ENCODE data around the gene CYP27A1. TPM values are rescaled to one million over a fixed set of nuclear protein-coding genes. Genes with fewer than 3 reads are reported as not detected.

Gene CYP27A1
- total and polyA plus RNA-seq, 2 of the 4 experiments (the other 2 are of a cell fraction): 5.2 to 5.3 TPM

DNA sequence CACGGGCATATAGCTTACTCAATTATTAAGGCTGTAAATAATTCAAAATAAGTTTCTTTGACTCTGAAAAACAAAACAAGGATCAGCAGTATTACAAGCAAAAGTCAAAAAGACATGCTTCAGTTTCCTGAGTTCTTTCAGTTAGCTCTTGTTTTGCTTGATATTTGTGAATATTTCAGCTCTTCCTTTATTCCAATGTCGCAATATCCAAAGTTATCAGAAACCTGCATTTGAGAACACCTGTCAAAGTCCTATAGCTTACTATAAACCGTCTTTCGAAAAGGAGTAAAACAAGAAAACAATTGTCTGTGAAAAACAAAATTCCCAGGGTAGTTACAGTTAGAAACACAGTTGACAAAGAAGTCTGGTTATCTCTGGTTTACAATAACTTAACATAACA, 14.7 kb downstream of the CYP27A1 start:
- no peak overlapping the region for H4K5ac ChIP-seq (ENCODE audit: low read depth, low read length)
- H2BK120ac ChIP-seq (ENCODE audit: low read depth, low read length): no peak overlapping the region
- in situ Hi-C loops (cut with MboI; ENCODE audit: low sequenced_read_pairs): no loop called here
- H3K4me1 ChIP-seq (ENCODE audit: control insufficient read depth, insufficient read depth, low read length): no peaks in the 10 kb centered on the region
- no peak overlapping the region for H3K4me2 ChIP-seq (ENCODE audit: low read depth, low read length)
- H2BK15ac ChIP-seq (ENCODE audit: low read depth, low read length): no peak overlapping the region
- no peak overlapping the region for H4K8ac ChIP-seq (ENCODE audit: low read depth in 2 of 2, low read length in 2 of 2)
- no peak overlapping the region for H2BK5ac ChIP-seq (ENCODE audit: low read depth, low read length, poor library complexity, severe bottlenecking)
- no peaks in the 10 kb centered on the region for H3K9me1 ChIP-seq (ENCODE audit: insufficient read depth, low read length)
- H2AK9ac ChIP-seq (replicated peaks; ENCODE audit: low read depth, low read length, poor library complexity): no peak overlapping the region
- H3K27ac ChIP-seq (ENCODE audit: insufficient read depth, low read length): no peak overlapping the region
- ChIA-PET CTCF (interaction anchor here (1.1 kb wide), 1 partner anchor 60 kb away, joined by 3 read pairs; no protein-coding TSS in a partner anchor), POLR2A (ENCODE audit: unreplicated experiment) (no interaction called here)
- no peak overlapping the region for H3K14ac ChIP-seq (replicated peaks; ENCODE audit: low read depth, low read length)
- H3K79me1 ChIP-seq (ENCODE audit: low read depth in 1 of 2, low read length in 2 of 2): no peaks in the 10 kb centered on the region
- H3K18ac ChIP-seq (ENCODE audit: low read depth, low read length): no peak overlapping the region
- H3K4ac ChIP-seq (ENCODE audit: low read depth, low read length): no peak overlapping the region
- H3K9ac ChIP-seq (ENCODE audit: low read depth, low read length): no peak overlapping the region
- no peak overlapping the region for H4K91ac ChIP-seq (ENCODE audit: insufficient read depth, low read depth, low read length)
- no peaks in the 10 kb centered on the region for H3K36me3 ChIP-seq (ENCODE audit: control insufficient read depth, insufficient read depth, low read length)
- no peaks in the 10 kb centered on the region for H4K20me1 ChIP-seq (ENCODE audit: insufficient read depth, low read length)
- H3K27me3 ChIP-seq (ENCODE audit: control insufficient read depth, insufficient read depth, low read length): peaks cover 2% of the 10 kb centered on the region
- TF ChIP-seq CEBPB (IDR thresholded peaks at IDR 0.05; ENCODE audit: low read depth, low read length): peak; percentile 65
- TF ChIP-seq MAFK (IDR thresholded peaks at IDR 0.05; ENCODE audit: low read depth, low read length): no peak
- H2BK20ac ChIP-seq (ENCODE audit: low read depth, low read length): no peak overlapping the region
- intact Hi-C loops (cut with micrococcal nuclease): no loop called here
- no peak for ATAC-seq (ENCODE audit: low read depth)
- no TSS peak for BruUV-seq (replicated peaks)
- no peak overlapping the region for H3K23ac ChIP-seq (ENCODE audit: low read depth, low read length)
- dilution Hi-C loops (cut with HindIII; ENCODE audit: low sequenced_read_pairs, unreplicated experiment): no loop called here
- no peak overlapping the region for H3K56ac ChIP-seq (ENCODE audit: extremely low read depth, insufficient read depth, low read length)
- WGBS, 2 experiments (ENCODE audit: extremely low coverage in 2 of 2, insufficient read length in 1 of 2): no CpG with 5 or more reads among the region's 4 CpGs
- no peak overlapping the region for H3K4me3 ChIP-seq (ENCODE audit: insufficient read depth, low read depth, low read length)
- H3K9me3 ChIP-seq (ENCODE audit: control insufficient read depth, insufficient read depth, low read length): no peaks in the 10 kb centered on the region
- H2AFZ ChIP-seq (replicated peaks; ENCODE audit: low read length, poor library complexity): no peak overlapping the region
- H2AK5ac ChIP-seq (ENCODE audit: low read depth, low read length): no peak overlapping the region
- DNase-seq: no peak

All from IMR-90 (cell line).